GM18519 (cell line): Measurements from ENCODE around the gene PC.

Experiments used
- ATAC-seq: cut with Tn5 transposase; IDR thresholded peaks from one replicate; pipeline ENCODE4 v1.9.1; 2021; ENCODE audit warnings: mild to moderate bottlenecking, moderate library complexity; ENCODE audit not compliant: unreplicated experiment, low FRiP score

PC gene

DNA sequence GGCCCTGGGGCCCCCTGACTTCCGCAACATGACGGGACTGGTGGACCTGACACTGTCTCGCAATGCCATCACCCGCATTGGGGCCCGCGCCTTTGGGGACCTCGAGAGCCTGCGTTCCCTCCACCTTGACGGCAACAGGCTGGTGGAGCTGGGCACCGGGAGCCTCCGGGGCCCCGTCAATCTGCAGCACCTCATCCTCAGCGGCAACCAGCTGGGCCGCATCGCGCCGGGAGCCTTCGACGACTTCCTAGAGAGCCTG lies 100.3 kb downstream of the PC start:
- no peak for ATAC-seq

DNA sequence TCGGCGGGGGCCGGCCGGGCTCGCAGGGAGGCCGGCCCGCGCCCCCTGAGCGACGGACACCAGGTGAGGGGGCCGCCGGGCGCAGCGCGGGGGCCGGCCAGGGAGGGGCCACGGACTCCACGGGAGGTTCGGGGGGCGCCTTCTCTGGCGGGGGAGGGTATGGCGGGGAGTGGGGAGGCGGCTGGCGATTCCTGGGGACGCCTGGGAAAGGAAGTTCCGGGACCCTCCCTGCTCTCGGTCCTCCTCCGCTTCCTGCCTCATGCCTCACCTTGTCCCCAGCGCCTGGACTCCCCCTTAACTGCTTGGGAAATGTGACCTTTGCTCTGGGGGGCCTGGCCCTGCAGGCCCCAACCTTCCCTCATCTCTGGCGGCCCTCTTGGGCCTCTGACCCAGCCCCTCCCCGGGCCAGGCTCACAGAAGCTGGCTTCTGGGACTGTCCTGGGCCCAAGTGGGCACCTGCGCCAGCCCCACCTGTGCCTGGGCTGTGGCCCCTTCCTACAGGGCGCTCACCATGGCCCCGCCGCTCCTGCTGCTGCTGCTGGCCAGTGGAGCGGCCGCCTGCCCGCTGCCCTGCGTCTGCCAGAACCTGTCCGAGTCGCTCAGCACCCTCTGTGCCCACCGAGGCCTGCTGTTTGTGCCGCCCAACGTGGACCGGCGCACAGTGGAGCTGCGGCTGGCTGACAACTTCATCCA lies 100.8 kb downstream of the PC start:
- ATAC-seq: no peak

DNA sequence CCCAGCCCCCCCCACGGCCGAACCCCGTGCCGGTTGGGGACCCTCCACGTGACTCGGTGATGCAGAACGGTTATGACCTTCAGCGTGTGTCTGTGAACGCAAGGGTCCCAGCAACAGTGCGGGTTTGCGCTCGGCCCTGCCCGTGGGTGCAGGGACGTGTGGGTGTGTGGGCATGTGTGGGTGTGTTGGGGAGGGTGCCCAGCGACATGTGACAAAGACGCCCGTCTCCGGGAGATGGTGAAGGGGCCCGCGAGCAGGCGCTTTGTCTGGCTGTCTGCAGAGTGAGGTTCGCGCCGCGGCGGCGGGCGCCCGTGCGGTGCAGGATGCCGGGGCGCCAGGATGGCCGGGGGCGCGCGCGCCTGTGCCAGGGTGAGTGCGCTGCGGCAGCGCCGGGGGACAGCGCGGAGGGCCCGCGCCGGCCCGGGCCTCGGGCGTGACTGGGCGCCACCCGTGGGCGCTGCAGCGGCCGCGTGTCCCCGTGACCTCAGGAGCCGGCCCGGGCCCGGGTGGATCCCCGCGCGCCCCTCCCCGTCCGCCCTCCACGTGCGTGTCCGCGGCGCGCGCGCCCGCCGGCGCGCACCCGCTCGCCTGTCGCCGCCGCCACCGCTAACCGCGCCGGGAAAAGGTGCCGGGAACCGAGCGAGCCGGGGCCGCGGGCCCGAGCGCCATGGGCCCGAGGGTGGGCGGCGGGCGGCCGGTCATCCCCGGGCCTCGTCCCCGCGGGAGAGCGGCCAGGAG lies 101.5 kb downstream of the PC start, which contains the start of gene LRFN4:
Gene LRFN4, plus strand, starts transcription at position 569 of the 738 bp plus-strand sequence. CDS start 681 bp downstream, outside the sequence.
- peak; percentile 22 for ATAC-seq

DNA sequence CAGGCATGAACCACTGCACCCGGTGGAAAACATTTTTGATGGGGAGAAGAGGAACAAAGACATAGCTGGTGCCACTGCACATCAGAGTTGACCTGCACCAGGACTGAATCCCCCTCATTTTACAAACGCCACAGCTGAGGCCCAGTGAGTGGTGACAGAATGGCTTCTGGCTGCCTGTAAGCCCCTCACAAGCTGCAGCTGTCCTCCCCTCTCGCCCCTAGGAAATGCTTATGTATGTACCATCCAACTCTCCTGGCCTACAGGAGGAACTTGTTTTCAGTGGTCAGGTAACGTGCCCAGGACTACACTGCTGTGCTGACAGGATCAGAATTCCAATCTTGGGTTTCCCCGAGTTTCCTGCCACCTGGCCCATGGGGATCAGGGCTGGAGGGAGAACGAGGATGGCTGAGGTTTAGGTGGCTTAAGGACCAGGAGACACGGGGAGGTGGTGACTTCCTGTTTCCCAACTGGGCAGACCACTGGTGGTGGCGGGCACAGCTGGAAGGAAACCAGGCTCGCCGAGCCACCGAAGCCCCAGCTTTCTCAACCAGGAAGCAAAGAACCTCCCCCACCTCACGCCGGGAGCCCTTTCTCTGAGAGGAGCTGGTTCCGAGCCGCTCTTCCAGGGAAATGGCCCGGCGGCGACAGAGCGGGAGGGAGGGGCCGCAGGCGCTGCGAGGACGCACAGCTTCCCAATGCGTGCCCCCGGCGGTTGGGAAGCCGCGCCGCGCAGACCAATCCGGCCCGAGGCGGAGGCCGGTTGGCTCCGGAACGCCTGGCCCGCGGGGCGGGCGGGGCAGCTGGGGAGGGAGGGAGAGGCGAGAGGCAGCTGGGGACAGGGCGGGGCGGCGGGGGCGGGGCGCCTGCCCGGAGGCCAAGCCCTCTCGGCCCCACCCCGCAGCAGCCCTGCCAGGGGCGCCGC lies 102.3 kb downstream of the PC start:
- peak; percentile 48 for ATAC-seq

DNA sequence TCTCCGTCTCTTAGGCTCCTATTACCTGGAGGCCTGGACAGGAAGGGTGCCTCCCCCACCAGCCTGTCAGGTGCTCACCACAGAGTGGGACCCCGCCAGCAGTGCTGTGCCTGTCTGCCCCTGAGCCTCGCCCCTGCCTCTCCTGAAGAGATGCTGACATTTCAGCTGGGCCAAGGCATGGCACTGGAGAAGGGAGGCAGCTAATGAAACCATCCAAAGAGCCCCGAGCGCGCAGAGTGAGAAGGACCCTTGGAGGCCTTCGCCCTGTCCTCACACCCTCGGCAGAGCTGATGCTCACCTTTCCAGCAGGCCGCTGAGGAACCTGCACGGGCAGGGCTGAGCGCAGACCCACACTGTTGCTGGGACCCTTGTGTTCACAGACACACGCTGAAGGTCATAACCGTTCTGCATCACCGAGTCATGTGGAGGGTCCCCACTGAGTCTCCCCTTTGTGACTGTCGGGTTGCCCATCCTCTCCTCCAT lies 103.4 kb downstream of the PC start:
- no peak for ATAC-seq

DNA sequence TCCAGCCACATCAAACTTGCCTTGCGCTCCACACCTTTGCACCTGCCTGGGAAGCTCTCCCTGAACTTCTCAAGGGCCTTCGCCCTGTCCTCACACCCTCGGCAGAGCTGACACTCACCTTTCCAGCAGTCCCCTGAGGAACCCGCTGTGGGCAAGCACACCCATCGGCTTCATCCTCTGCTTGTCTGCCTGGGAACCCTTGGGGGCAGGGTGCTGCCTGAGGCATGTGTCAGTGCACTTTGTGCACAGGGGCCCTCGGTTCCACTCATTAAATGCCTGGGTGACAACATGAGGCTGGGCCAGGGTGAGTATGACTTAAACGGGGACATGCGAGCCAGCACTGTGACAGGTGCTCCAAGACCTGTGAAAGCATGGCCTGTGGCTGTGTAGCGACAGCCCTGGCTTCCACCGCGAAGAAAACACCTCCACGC lies 103.9 kb downstream of the PC start:
- no peak for ATAC-seq

DNA sequence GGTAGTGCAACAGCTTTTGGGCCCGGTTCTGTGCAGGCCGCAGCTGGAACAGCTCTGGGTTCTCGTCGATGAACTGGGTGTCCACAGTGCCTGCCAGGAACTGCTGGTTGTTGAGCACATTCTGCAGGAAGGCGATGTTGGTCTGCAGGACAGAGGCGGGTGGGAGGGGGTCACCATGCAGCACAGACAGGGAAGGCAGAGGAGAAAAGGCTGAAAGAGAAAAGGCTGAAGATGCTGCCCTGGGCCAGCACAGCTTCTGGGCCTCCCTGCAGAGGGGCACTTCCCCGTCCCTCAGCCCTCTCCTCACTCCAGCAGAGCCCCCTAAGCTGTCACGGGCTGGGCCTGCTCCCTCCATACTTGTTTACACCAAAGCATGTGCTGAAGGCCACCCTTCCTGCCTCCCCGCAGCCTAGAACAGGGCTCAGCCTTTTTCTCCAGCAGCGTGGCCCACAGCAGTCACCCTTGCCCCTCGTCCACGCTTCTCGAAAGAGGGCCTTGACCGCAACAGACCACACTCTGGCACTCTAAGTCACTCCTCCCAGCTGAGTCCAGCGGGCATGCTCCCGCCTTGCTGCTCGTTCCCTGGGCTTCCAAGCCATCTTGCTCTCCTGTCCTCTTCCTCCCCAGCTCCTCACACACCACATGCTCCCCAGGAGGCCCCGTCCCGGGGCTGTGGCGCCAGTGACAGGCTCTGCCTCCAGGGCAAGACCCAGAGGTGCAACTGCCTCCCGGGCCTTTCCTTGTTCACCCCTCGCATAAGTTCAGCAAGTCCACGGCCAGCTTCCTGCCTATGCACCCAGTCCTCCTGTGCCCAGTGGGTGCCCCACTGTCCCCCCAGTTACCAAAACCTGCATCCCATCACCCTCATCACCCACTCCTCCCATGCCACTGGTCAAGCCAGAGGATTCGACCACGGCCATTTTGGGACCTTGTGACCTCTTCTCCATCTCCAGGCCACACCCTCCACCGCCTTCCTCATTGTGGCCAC lies 104.6 kb downstream of the PC start:
- no peak for ATAC-seq

DNA sequence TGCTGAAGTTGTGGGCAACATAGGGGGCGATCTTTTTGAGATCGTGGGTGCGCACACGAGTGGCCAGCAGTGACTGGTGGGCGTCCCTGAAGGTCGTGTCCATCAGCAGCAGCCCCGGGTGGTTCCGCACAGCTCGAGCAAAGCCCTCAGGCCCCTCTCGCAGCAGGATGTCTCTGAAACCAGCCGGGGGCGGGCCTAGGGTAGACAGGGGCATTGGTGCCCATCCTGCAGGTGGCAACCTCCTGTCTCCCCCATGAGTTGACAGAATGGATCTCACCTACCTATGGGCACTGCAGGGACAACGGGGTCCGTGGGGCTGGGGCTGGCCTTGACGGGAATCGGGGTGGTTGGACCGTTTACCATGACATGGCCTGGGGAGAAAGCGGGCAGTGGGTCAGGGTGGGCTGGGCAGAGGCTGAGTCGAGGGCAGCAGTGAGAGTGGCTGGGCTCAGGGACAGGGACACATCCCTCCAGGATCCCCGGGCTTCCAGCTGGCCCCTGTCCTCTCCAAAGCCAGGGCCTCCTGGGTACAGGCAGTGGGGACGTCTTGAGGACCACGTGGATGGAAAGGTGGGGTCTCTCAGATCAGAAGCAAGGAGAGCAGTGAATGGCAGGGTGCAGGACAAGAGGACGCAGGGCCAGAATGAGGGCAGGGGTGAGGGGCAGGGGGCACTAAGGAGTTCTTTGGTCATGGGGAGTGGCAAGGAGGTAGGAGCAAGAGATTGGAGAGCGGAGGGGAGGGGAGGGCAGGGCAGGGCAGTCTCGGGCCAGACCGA lies 105.5 kb downstream of the PC start:
- no peak for ATAC-seq

DNA sequence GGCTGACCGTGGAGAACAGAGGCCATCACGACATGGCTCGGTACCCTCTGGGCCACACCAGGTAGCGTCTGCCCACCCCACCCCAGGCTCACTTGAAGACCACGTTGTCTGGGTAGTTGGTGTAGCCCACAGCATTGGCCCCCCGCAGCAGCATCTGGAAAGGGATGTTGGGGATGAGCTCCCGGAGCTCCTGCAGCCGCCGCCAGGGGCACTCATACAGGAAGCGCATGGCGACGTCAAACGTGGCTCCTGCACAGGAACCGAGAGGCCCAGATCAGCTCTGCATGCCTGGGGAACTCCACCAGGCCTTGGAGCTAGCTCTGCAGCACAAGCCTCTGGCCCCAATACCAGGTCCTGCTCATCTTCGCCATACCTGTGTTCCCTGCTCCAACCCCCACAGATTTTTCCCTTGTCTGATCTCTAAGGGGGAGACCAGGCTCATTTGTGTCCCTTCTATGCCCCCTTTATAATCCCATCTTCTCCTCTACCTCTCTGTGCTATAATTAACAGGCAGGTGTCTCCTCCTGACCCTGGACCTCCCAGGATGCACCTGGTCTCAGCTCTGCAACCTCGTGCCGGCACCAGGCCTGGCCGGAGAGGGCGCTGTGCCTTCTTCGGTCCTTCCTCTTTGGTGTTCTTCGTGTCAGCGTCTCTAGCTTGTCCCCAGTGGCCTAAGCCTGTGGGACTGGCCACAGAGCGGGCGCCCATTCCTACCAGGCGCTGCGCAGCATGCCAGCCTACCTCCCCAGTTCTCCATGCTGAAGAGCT lies 106.3 kb downstream of the PC start:
- no peak for ATAC-seq

DNA sequence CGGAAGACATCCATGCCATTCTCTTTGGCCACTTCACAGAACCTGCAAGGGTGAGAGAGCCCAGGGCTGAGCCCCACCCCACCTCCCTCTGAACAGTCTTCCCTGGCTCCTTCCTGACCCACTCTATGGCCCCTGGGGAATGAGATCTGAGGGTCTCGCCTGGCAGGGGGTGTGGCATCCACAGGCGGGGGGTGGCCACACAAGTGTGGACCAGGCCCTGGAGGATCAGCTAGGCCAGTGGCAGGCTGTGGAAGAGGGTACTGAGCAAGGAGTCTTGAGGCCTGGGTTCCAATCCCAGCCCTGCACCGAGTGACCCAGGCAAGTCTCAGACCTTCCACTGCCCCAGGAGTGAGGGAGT lies 107.0 kb downstream of the PC start:
- ATAC-seq: no peak

DNA sequence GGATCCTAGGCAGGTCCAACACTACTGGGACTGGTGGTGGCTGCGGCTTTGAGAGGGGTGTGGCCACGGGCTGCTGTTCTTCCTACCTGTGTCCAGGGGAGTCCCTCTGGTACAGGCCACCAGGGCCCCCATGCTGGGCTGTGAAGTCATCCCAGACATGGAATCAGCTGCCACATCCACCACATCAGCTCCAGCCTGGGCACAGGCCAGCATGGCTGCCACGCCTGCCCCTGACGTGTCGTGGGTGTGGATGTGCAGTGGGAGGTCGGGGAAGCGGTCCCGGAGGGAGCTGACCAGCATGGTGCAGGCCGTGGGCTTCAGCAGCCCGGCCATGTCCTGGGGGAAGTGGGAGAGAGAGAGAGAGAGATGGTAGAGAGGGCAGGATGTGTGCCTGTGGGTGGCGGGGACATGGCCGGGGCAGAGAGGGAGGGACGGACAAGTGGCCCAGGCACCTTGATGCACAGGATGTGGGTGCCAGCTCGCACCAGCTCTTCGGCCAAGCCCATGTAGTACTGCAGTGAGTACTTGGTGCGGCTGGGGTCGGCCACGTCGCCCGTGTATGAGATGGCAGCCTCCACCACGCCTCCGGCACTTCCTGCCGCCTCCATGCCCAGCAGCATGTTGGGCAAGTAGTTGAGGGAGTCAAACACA lies 107.5 kb downstream of the PC start:
- no peak for ATAC-seq

DNA sequence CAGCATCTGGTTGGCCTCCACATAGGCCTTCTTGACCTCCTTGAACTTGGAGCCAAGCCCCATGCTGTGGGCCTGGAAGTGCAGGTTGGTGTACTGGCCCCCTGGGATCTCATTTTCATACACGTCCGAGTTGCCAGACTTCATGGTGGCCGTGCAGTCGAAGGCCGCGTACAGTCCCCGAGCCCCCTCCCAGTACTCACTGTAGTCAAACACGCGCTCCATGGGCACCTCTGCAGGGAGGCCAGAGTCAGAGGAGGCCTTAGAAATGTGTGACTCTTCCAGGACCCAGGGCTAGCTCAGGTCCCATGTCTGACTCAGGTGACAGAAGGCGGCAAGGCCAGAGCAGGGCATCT lies 108.0 kb downstream of the PC start:
- no peak for ATAC-seq

DNA sequence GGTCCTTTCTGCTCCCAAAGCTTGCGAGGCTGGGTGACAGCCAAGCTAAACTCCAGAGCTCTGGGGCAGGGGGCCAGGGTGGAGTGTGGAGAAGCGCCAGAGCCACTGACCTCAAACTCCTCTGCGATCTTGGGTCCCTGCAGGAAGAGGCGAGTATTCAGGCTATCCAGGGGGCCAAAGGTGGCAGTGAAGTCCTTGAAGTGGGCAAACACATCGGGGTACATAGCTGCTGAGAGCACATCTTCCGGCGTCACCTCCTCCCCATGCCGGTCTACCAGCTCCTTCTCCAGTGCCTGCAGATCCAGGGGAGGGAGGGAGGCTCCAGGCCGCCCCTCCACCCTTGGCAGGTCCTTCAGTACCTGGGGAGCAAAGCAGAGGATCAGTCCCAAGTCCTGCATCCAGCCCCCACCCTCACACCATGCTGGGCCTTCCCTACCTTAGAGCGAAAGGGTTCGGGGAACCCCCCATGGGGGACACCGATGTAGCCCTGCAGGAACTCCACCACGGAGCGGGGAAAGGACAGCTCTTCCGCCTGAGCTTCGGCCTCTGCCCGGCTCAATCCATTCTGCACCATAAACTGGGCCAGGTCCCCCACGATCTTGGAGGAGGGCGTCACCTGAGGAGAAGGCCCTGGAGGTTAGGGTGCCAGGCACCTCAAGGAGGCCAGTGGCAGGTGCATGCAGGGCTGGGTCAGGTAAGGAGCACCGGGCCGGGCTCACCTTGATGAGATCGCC lies 108.5 kb downstream of the PC start:
- ATAC-seq: no peak

DNA sequence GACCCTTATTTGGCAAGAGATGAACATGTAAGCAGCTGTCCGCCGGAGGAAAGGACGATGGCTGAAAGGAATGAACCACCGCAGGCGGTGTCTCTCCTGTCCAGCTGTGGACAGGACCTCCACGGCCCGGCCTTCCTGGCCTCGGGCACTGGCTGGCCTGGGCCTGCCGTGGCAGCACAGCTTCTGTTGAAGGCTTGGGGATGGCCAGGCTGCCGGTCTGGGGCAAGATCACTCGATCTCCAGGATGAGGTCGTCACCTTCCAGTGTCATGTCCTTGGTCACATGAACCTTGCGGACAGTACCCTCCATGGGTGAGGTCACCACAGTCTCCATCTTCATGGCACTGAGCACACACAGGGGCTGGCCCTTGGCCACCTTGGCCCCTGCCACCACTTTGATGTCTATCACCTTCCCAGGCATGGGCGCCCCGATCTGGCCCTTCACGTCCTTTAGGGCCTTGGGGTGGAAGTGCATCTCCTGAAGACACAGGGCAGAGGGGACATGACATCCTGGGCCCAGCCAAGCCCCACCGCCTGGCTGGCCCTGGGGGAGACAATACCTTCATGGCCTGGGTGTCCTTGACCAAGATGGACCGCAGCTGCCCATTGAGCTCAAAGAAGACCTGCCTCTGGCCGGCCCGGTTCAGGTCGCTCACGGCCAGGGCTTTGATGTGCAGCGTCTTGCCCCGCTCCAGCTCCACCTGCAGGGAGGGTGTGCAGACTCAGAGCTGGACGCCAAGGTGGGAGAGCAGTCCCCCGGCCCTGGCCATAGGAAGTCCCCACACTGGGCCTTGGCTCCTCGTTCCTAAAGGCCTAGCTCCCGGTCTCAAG lies 109.3 kb downstream of the PC start:
- no peak for ATAC-seq

DNA sequence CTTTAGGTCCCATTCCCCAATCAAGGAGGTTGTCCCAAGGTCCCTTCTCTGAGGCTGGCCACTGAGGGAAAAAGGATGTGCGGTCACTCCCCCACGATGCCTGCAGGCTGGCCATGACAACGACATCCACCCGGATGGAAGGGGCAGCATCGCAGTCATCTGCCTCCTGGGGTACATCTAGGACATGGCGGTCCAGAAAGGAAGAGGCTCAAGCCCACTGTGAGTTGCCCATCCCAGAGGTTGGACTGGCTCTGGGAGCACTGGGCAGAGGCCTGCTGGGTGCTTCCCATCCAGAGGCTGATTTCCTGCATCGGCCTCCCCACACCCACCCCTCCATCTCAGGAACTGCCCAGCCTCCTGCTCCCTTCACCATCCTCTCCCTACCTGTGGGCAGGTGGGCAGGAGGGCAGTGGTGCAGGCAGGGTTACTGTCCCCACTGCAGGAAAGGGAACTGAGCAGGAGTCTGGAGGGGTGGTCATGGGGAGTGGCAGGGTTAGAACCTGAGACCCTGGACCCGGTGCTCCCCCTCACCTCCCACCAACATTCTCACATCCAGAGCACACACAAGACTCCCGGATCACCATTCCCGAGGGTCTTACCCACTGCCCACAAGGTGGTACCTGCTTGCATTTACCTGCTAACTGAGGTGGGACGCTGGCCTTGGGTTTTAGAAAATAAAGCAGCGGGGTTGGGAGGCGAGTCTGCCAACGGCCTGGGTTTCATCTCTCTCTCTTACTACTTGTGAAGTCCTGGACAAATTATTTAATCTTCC lies 110.5 kb downstream of the PC start:
- no peak for ATAC-seq

DNA sequence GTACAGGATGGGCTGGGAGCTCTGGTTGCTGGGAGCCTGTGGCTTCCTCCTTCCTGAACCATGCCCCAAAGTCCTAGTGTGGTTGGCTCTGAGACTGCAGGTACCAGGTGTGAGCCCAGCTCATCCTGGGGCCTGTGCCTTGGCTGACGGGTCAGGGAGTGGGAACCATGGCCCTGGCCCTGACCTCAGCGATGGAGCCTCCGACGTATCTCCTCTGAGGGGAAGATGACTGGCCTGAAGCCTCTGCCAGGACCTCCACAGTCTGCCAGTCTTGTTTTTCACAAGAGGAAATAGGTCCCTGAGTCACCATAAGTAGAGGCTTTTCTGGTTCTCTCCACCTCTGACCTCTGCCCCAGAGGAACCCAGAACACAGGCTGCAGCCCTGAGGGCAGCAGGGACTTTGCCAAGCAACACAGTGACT lies 111.5 kb downstream of the PC start:
- no peak for ATAC-seq
